Esophagus muscularis mucosa (tissue), 4 donors: ENCODE data around the gene AIDA. TPM values are rescaled to one million over a fixed set of nuclear protein-coding genes. Genes with fewer than 3 reads are reported as not detected.
"Not testable (repeated sequence)": the region's sequence is repeated elsewhere in the genome, so short reads cannot be mapped to it uniquely, and the experiment has no call there.

ENCODE experiments used
- DNase-seq: peaks from one replicate; pipeline ENCODE4 v3.0.0-alpha.2; 2017; ENCODE audit errors: extremely low spot score
- H3K27ac ChIP-seq, 4 donors: fragments of 200-600 bp; sonication (generic); replicated peaks in 1 of 4; 1 replicate in 3 of 4; 2 replicates in 1 of 4; pipeline ENCODE4 v1.5.1; 2016 to 2019; ENCODE audit warnings: mild to moderate bottlenecking in 1 of 4
- H3K27me3 ChIP-seq, 4 donors: fragments of 200-600 bp; sonication (generic); one replicate each; pipeline versions ENCODE4 v1.5.1 to v1.6.0; 2016 to 2019
- H3K36me3 ChIP-seq, 4 donors: fragments of 200-600 bp; sonication (generic); one replicate each; pipeline ENCODE4 v1.5.1; 2016 to 2019
- H3K4me1 ChIP-seq, 4 donors: fragments of 200-600 bp; sonication (generic); one replicate each; pipeline ENCODE4 v1.5.1; 2016 to 2019
- H3K4me3 ChIP-seq, 4 donors: fragments of 200-600 bp; sonication (generic); 1 replicate in 2 of 4; 2 replicates in 2 of 4; pipeline ENCODE4 v1.5.1; 2016 to 2019; ENCODE audit warnings: mild to moderate bottlenecking in 4 of 4, moderate library complexity in 1 of 4
- H3K9me3 ChIP-seq, 4 donors: fragments of 200-600 bp; sonication (generic); 1 replicate in 3 of 4; 2 replicates in 1 of 4; pipeline ENCODE4 v1.5.1; 2016 to 2019
- EP300 ChIP-seq: sonication (generic); formaldehyde crosslinking; IDR thresholded peaks from one replicate; pipeline ENCODE4 v1.6.1; 2017; ENCODE audit warnings: antibody characterized with exemption
- POLR2A ChIP-seq: fragments of 450-650 bp; IDR thresholded peaks from one replicate; pipeline ENCODE4 v1.6.1; 2017; ENCODE audit warnings: antibody characterized with exemption, moderate library complexity, mild to moderate bottlenecking, low read depth
- POLR2AphosphoS5 ChIP-seq, 2 donors: sonication (generic); formaldehyde crosslinking; IDR thresholded peaks; one replicate each; pipeline ENCODE4 v1.6.1; 2017; ENCODE audit warnings: antibody characterized with exemption in 2 of 2
- WGBS: methylation state at CpG from one replicate; pipeline ENCODE4 v1.1.5; 2018; 5-methylcytosine and 5-hydroxymethylcytosine counted together
- intact Hi-C: fragments of 100-400 bp; cut with DNase I; formaldehyde crosslinking; loops from one replicate; pipeline ENCODE4 v1.15.1; 2023
- total RNA-seq, 4 donors: library from RNA; depleted of rRNA; stranded (reverse); fragments of >200 nt; gene quantifications; one replicate each; pipeline versions ENCODE4 v1.1.0 to v1.2.1, GENCODE V29; 2016
- TF ChIP-seq, protein P1 (sequence below), 3 experiments: fragments of 200-600 bp in 2 of 3; fragments of 450-650 bp in 1 of 3; sonication (generic) in 2 of 3; IDR thresholded peaks; one replicate each; pipeline ENCODE4 v1.5.1; 2017 to 2019; ENCODE audit warnings: antibody characterized with exemption in 3 of 3, mild to moderate bottlenecking in 2 of 3, moderate library complexity in 1 of 3

AIDA gene
- total RNA-seq, 4 donors from 2014 or later: 94.3 to 120 (median 99.8) TPM

DNA sequence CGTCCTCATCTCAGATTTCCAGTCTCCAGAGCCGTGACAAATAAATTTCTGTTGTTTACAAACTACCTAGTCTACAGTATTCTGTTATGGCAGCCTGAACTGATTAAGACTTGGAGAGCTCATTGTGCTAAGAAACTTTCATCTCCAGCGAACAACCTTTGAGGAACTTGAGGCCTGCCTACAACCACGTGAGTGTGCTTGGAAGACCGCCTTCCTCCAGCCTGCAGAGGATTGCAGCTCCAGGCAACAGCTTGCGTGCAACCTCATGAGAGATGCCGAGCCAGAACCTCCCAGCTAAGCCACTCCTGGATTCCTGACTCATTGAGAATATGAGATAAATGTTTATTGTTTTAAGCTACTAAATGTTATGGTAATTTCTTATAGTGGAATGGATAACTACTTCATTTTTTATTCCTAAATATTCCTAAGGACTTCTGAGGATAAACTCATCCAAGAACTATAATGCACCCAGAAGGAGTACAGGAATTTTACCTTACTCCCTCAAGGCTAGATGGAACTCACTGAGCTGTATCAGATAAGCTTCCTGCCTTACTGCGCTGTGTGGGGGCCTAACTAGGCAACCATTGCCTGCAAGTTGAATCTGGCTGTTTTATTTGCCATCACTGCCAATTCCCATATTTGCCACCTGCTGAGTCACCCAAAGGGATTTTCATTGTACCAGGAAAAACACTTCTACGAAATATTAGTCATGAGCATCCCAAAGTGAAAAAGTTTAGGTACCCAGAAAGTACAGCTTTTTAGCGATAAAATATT lies 42.3 kb upstream of the AIDA start:
- H3K27ac ChIP-seq: peak overlapping the region in 2 of 4 donors; percentile 33 to 44
- no peak overlapping the region for H3K4me3 ChIP-seq
- H3K36me3 ChIP-seq: no peaks in the 10 kb centered on the region
- H3K9me3 ChIP-seq: no peaks in the 10 kb centered on the region
- TF ChIP-seq POLR2AphosphoS5 (IDR thresholded peaks at IDR 0.05) (peak in 1 of 2 donors; percentile 55), EP300 (no peak), POLR2A (no peak)
- TF ChIP-seq, protein P1, sequence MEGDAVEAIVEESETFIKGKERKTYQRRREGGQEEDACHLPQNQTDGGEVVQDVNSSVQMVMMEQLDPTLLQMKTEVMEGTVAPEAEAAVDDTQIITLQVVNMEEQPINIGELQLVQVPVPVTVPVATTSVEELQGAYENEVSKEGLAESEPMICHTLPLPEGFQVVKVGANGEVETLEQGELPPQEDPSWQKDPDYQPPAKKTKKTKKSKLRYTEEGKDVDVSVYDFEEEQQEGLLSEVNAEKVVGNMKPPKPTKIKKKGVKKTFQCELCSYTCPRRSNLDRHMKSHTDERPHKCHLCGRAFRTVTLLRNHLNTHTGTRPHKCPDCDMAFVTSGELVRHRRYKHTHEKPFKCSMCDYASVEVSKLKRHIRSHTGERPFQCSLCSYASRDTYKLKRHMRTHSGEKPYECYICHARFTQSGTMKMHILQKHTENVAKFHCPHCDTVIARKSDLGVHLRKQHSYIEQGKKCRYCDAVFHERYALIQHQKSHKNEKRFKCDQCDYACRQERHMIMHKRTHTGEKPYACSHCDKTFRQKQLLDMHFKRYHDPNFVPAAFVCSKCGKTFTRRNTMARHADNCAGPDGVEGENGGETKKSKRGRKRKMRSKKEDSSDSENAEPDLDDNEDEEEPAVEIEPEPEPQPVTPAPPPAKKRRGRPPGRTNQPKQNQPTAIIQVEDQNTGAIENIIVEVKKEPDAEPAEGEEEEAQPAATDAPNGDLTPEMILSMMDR (IDR thresholded peaks at IDR 0.05): no peak
- intact Hi-C loops: no loop called here
- H3K27me3 ChIP-seq: no peaks in the 10 kb centered on the region
- peaks cover 0 to 6% (median 0%) of the 10 kb centered on the region in 4 donors for H3K4me1 ChIP-seq
- 56% methylated on average over 10 of the region's 10 CpGs for WGBS
- no peak for DNase-seq

DNA sequence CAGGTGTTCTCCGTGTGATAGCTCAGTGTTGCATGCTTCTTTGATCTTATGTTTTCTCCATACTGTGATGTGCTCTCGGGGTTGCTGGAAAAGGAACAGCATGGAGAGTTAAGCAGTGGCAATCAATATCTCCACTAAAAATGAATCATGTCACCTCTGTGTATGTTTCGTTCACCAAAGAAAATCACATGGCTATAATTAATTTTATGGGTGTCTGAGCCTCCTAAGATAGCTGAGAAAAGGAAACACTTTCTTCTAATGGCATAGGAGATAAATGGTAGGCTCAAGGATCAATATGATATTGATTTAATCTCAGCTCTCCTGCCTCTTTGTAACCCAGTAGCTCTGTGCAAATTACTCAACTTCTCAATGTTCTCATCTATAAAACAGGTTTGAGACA lies 39.0 kb upstream of the AIDA start:
- no peaks in the 10 kb centered on the region for H3K9me3 ChIP-seq
- TF ChIP-seq POLR2A: no peak
- TF ChIP-seq EP300: no peak
- TF ChIP-seq, protein P1 (IDR thresholded peaks at IDR 0.05): no peak
- TF ChIP-seq POLR2AphosphoS5 (IDR thresholded peaks at IDR 0.05): no peak
- no peaks in the 10 kb centered on the region for H3K27me3 ChIP-seq
- no peaks in the 10 kb centered on the region for H3K4me1 ChIP-seq
- no peaks in the 10 kb centered on the region for H3K36me3 ChIP-seq
- no peak overlapping the region for H3K27ac ChIP-seq
- no peak for DNase-seq
- intact Hi-C loops: no loop called here
- WGBS: 83% methylated on average over 3 of the region's 3 CpGs
- H3K4me3 ChIP-seq: no peak overlapping the region

DNA sequence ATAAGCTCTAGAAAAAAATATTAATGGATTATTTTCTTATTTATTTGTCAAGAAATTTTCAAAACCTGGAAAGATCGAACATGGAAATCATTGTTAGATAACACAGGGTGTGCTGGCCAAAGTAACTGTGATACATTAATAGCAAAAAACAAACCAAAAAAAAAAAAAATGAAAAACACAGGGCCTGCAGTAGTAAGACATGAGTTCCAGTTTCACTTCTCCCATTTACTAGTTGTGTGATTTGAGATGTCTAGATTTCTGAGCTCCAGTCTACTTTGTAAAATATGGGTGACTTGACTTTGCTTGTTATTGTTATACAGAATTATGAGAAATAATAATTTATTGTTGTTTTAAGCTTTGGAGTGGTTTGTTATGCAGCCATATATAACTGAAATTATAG lies 38.4 kb upstream of the AIDA start:
- no peak for TF ChIP-seq POLR2A
- TF ChIP-seq, protein P1 (IDR thresholded peaks at IDR 0.05): no peak
- Histone ChIP-seq H3K27me3 (no peaks in the 10 kb centered on the region), H3K27ac (no peak overlapping the region), H3K4me1 (no peaks in the 10 kb centered on the region), H3K9me3 (no peaks in the 10 kb centered on the region), H3K36me3 (no peaks in the 10 kb centered on the region), H3K4me3 (no peak overlapping the region)
- intact Hi-C loops: no loop called here
- no peak for DNase-seq
- WGBS: 97% methylated on average over 1 of the region's 1 CpG

DNA sequence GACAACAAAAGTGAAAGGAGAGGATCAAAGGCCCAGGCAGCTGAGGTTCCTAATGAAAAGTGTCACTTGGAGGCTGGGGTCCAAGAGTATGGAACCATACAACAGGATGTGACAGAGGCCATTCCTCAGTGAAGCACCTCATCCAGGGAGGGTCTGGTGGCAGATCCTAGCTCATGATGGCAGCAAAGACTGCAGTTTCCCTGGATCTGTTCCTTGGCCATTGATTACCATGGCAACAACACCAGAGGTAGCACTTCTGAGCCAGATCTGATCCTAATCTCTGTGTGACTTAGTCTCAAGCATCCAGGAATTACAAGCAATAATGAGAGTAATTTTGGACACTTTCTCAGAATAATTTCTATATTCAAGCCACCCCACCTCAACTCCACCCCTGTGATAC lies 37.6 kb upstream of the AIDA start:
- H3K27ac ChIP-seq: no peak overlapping the region
- intact Hi-C loops: no loop called here
- DNase-seq: no peak
- no peaks in the 10 kb centered on the region for H3K36me3 ChIP-seq
- no peaks in the 10 kb centered on the region for H3K4me1 ChIP-seq
- TF ChIP-seq, protein P1 (IDR thresholded peaks at IDR 0.05): no peak
- TF ChIP-seq EP300 (no peak), POLR2AphosphoS5 (IDR thresholded peaks at IDR 0.05) (no peak), POLR2A (no peak)
- no peak overlapping the region for H3K4me3 ChIP-seq
- H3K27me3 ChIP-seq: no peaks in the 10 kb centered on the region
- H3K9me3 ChIP-seq: no peaks in the 10 kb centered on the region

DNA sequence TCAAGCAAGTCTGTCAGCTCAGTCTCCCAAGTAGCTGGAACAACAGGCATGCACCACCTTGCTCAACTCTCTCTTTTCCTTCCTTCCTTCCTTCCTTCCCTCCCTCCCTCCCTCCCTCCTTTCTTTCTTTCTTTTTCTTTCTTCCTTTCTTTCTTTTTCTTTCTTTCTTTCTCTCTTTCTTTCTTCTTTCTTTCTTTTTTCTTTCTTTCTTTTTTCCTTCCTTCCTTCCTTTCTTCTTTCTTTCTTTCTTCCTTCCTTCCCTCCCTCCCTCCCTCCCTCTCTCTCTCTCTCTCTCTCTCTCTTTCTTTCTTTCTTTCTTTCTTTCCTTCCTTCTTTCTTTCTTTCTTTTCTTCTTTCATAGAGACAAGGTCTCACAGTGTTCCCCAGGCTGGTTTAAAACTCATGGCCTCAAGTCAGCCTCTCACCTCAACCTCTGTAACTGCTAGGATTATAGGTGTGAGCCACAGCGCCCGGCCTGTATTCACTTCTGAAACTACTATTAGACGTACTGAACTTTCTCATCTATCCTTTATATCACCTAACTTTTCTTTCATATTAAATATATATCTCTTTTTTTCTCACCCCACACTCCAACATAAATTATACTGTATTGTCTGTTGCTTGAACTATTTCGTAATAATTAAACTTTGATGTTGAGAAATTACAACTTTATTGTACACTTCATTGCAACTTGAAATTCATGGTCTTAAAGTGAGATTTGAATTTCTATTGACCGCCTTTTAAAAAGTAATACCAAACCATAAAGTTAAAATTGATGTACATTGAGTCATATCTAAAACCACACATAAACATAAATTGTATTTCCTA lies 29.6 kb upstream of the AIDA start:
- H3K27ac ChIP-seq, H3K9me3 ChIP-seq, H3K4me1 ChIP-seq, intact Hi-C loops, DNase-seq, H3K27me3 ChIP-seq, H3K4me3 ChIP-seq, H3K36me3 ChIP-seq: not testable (repeated sequence)
- 94% methylated on average over 5 of the region's 5 CpGs for WGBS
